HG03460 (cell line): ENCODE results near the gene MOG.

ENCODE experiments used
- ATAC-seq: cut with Tn5 transposase; IDR thresholded peaks from one replicate; pipeline ENCODE4 v1.9.1; 2021; ENCODE audit not compliant: unreplicated experiment

Gene MOG

GRCh38 chr6:29656798-29657197 lies at the start of gene MOG:
Gene MOG, plus strand, starts transcription at chr6:29657092. Its CDS starts 118 bp downstream, at chr6:29657210.
- no peak for ATAC-seq

- no peak for ATAC-seq
These were observed 48.8 kb upstream of the MOG start for GRCh38 chr6:29608131-29608530.

- no peak for ATAC-seq
These were observed 46.4 kb upstream of the MOG start for GRCh38 chr6:29610540-29610939.

- no peak for ATAC-seq
These were observed 45.5 kb upstream of the MOG start for GRCh38 chr6:29611426-29611825.

GRCh38 chr6:29617782-29618554 lies 38.9 kb upstream of the MOG start:
- ATAC-seq, result no peak

GRCh38 chr6:29619578-29620160 lies 37.2 kb upstream of the MOG start:
- ATAC-seq, result no peak

GRCh38 chr6:29620630-29621029 lies 36.3 kb upstream of the MOG start:
- ATAC-seq, result no peak

- no peak for ATAC-seq
These were observed 32.4 kb upstream of the MOG start for GRCh38 chr6:29624520-29624961.

GRCh38 chr6:29625337-29625930 lies 31.5 kb upstream of the MOG start:
- ATAC-seq, result no peak

- ATAC-seq, result no peak
These were observed 29.7 kb upstream of the MOG start for GRCh38 chr6:29626948-29627754.

- no peak for ATAC-seq
These were observed 29.0 kb upstream of the MOG start for GRCh38 chr6:29627755-29628418.

- no peak for ATAC-seq
These were observed 28.2 kb upstream of the MOG start for GRCh38 chr6:29628419-29629281.

- no peak for ATAC-seq
These were observed 27.3 kb upstream of the MOG start for GRCh38 chr6:29629571-29629970.

- ATAC-seq, result no peak
These were observed 26.6 kb upstream of the MOG start for GRCh38 chr6:29630315-29630714.

GRCh38 chr6:29631209-29631810 lies 25.6 kb upstream of the MOG start:
- ATAC-seq, result no peak

GRCh38 chr6:29631860-29632731 lies 24.8 kb upstream of the MOG start:
- peak; percentile 28 for ATAC-seq

GRCh38 chr6:29632789-29633533 lies 23.9 kb upstream of the MOG start, which contains the start of gene GABBR1:
Gene GABBR1, minus strand, starts transcription at chr6:29633183. Its CDS starts 798 bp downstream, at chr6:29632385.
- peak; percentile 69 for ATAC-seq

- no peak for ATAC-seq
These were observed 23.4 kb upstream of the MOG start for GRCh38 chr6:29633534-29633905.
